ENCODE results near the gene TRIM72. TPM values are rescaled to one million over a fixed set of nuclear protein-coding genes. Genes with fewer than 3 reads are reported as not detected.
"Not testable (repeated sequence)": the region's sequence is repeated elsewhere in the genome, so short reads cannot be mapped to it uniquely, and the experiment has no call there.

Gene TRIM72
- total RNA-seq, 2 donors from 2014 or later, result 0.05 to 0.10 TPM

- DNase-seq (ENCODE audit: low spot score), result no peak
- intact Hi-C loops (cut with DNase I), result no loop called here
Measured at GRCh38 chr16:31271621-31272190, 57.8 kb downstream of the TRIM72 start.

- intact Hi-C loops (cut with DNase I), result no loop called here
Measured at GRCh38 chr16:31273187-31273586, 59.3 kb downstream of the TRIM72 start.

GRCh38 chr16:31273676-31274075, 59.8 kb downstream of the TRIM72 start:
- intact Hi-C loops (cut with DNase I), result no loop called here
- no peak for DNase-seq (ENCODE audit: low spot score)

More at GRCh38 chr16:31273187-31273586, 59.3 kb downstream of the TRIM72 start:
- no peak for DNase-seq (ENCODE audit: low spot score)

GRCh38 chr16:31274831-31275816, 61.2 kb downstream of the TRIM72 start:
- intact Hi-C loops (cut with DNase I), result no loop called here
- no peak for DNase-seq (ENCODE audit: low spot score)

- no peak for DNase-seq (ENCODE audit: low spot score)
- intact Hi-C loops (cut with DNase I), result no loop called here
Measured at GRCh38 chr16:31276600-31276999, 62.7 kb downstream of the TRIM72 start.

DNA sequence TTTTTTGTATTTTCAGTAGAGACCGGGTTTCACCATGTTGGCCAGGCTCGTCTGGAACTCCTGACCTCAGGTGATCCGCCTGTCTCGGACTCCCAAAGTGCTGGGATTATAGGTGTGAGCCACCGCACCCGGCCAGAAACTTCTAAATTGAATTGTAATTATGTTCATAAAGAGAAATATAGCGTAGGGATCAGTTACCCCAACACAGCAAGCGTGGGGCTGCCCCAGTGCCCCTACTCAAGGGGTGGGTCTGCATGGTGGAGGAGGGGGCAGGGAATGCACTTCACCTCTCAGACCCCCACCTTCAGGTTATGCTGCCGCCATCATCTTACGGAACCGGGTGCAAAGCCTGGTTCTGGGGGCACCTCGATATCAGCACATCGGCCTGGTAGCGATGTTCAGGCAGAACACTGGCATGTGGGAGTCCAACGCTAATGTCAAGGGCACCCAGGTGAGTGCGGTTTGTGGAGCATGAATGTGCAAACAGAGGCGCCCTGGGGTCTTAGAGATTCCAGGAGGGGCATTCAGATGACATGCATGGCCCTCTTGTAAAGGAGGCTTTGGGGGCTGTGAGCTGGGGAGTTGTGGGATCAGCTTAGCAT, 63.8 kb downstream of the TRIM72 start:
- intact Hi-C loops (cut with DNase I), result no loop called here

GRCh38 chr16:31278853-31279252, 64.9 kb downstream of the TRIM72 start:
- DNase-seq (ENCODE audit: low spot score); intact Hi-C loops (cut with DNase I): not testable (repeated sequence)

More for the DNA sequence above, 63.8 kb downstream of the TRIM72 start:
- no peak for DNase-seq (ENCODE audit: low spot score)

Other genes starting within 250 kb of the TRIM72 start
- gene HSD3B7, start 228.9 kb upstream of the TRIM72 start, total RNA-seq, result 10 to 100 TPM; 38.5 to 39.2 TPM
- gene STX1B, start 203.5 kb upstream of the TRIM72 start, total RNA-seq, result 1 to 10 TPM in 1 of 2 donors, under 1 TPM in 1; 0.95 to 1.1 TPM
- 10 to 100 TPM; 54.4 to 75.4 TPM for gene STX4, start 180.6 kb upstream of the TRIM72 start, total RNA-seq
- gene ZNF668, start 139.9 kb upstream of the TRIM72 start, total RNA-seq, result 10 to 100 TPM; 12.1 to 14.6 TPM
- gene ZNF646, start 139.7 kb upstream of the TRIM72 start, total RNA-seq, result 10 to 100 TPM; 10.1 to 11.7 TPM
- 1 to 10 TPM; 1.5 to 3.5 TPM for gene PRSS53, start 125.2 kb upstream of the TRIM72 start, total RNA-seq
- gene VKORC1, start 119.3 kb upstream of the TRIM72 start, total RNA-seq, result 100 to 1,000 TPM in 1 of 2 donors, 10 to 100 TPM in 1; 77.8 to 113 TPM
- 10 to 100 TPM; 29.8 to 30.6 TPM for gene BCKDK, start 105.7 kb upstream of the TRIM72 start, total RNA-seq
- 10 to 100 TPM; 49.9 to 51.3 TPM for gene KAT8, start 96.5 kb upstream of the TRIM72 start, total RNA-seq
- gene PRSS8, start 78.4 kb upstream of the TRIM72 start, total RNA-seq, result under 1 TPM in 1 of 2 donors, not detected in 1; 0.23 TPM
- 1 to 10 TPM; 2.9 to 5.2 TPM for gene PRSS36, start 64.1 kb upstream of the TRIM72 start, total RNA-seq
- gene FUS, start 34.0 kb upstream of the TRIM72 start, total RNA-seq, result 100 to 1,000 TPM; 168 to 208 TPM
- gene PYCARD, start 11.4 kb upstream of the TRIM72 start, total RNA-seq, result 10 to 100 TPM; 13.0 to 23.9 TPM
- not detected for gene PYDC1, start 3.0 kb downstream of the TRIM72 start, total RNA-seq
- gene ITGAM, start 45.9 kb downstream of the TRIM72 start, total RNA-seq, result 10 to 100 TPM; 12.3 to 35.7 TPM
- 10 to 100 TPM; 13.4 to 15.2 TPM for gene ITGAX, start 141.1 kb downstream of the TRIM72 start, total RNA-seq
- under 1 TPM in 1 of 2 donors, not detected in 1; 0.24 TPM for gene ITGAD, start 179.2 kb downstream of the TRIM72 start, total RNA-seq
- gene COX6A2, start 214.2 kb downstream of the TRIM72 start, total RNA-seq, result 1 to 10 TPM; 1.1 to 1.5 TPM
- 1 to 10 TPM; 1.0 to 1.9 TPM for gene ZNF843, start 228.7 kb downstream of the TRIM72 start, total RNA-seq
- 1 to 10 TPM; 6.4 to 8.3 TPM for gene ARMC5, start 245.4 kb downstream of the TRIM72 start, total RNA-seq